WTC11 (cell line): ENCODE measurements around the gene ST3GAL5. TPM values are rescaled to one million over a fixed set of nuclear protein-coding genes. Genes with fewer than 3 reads are reported as not detected.

Experiments used
- ATAC-seq: fragments of 200-7000 bp; cut with Tn5 transposase; 2 replicates; pipeline ENCODE4 v1.10.0; 2021; ENCODE audit warnings: mild to moderate bottlenecking, moderate library complexity
- CTCF ChIA-PET: fragments of 300-600 bp; sonication (Branson Sonifier 250); formaldehyde crosslinking; loops from one replicate; lab custom pipeline; 2021; ENCODE audit warnings: antibody characterized with exemption; lab: Charles Lee
- POLR2A ChIA-PET: fragments of 350-600 bp; sonication (Branson Sonifier 250); formaldehyde crosslinking; loops from one replicate; lab custom pipeline; 2021; ENCODE audit warnings: antibody characterized with exemption; lab: Charles Lee
- DNase-seq: peaks from one replicate; pipeline ENCODE4 v3.0.0; 2021; ENCODE audit warnings: low spot score
- H3K27ac Mint-ChIP-seq: 2 replicates; pipeline ENCODE4 v1.8.0; 2021; ENCODE audit warnings: mixed read lengths
- H3K27me3 Mint-ChIP-seq: 2 replicates; pipeline ENCODE4 v1.8.0; 2021; ENCODE audit warnings: low read depth, mild to moderate bottlenecking, moderate library complexity, mixed read lengths
- H3K36me3 Mint-ChIP-seq: 2 replicates; pipeline ENCODE4 v1.8.0; 2021; ENCODE audit warnings: mixed read lengths
- H3K4me1 Mint-ChIP-seq: 2 replicates; pipeline ENCODE4 v1.8.0; 2022; ENCODE audit warnings: mixed read lengths
- H3K4me3 Mint-ChIP-seq: 2 replicates; pipeline ENCODE4 v1.8.0; 2021; ENCODE audit warnings: mild to moderate bottlenecking, moderate library complexity, mixed read lengths
- H3K9me3 Mint-ChIP-seq: 2 replicates; pipeline ENCODE4 v1.8.0; 2021; ENCODE audit warnings: mixed read lengths
- ATF1 ChIP-seq: sonication (generic); formaldehyde crosslinking; IDR thresholded peaks from 2 replicates; pipeline ENCODE4 v1.8.1; 2023; ENCODE audit warnings: mild to moderate bottlenecking, moderate library complexity, missing genetic modification reagents
- ATF6 ChIP-seq: sonication (generic); formaldehyde crosslinking; IDR thresholded peaks from 2 replicates; pipeline ENCODE4 v1.8.1; 2023; ENCODE audit warnings: mild to moderate bottlenecking, missing genetic modification reagents
- CTCF ChIP-seq: fragments of 200-600 bp; IDR thresholded peaks from 2 replicates; pipeline ENCODE4 v1.8.0; 2022; ENCODE audit warnings: antibody characterized with exemption
- ESRRA ChIP-seq: sonication (generic); formaldehyde crosslinking; IDR thresholded peaks from 2 replicates; pipeline ENCODE4 v1.8.1; 2022; ENCODE audit warnings: mild to moderate bottlenecking, missing genetic modification reagents, borderline replicate concordance
- FOXP4 ChIP-seq: sonication (generic); formaldehyde crosslinking; IDR thresholded peaks from 2 replicates; pipeline ENCODE4 v1.8.0; 2022; ENCODE audit warnings: mild to moderate bottlenecking, missing genetic modification reagents
- GABPB1 ChIP-seq: sonication (generic); formaldehyde crosslinking; IDR thresholded peaks from 2 replicates; pipeline ENCODE4 v1.8.1; 2023; ENCODE audit warnings: mild to moderate bottlenecking, missing genetic modification reagents
- JAZF1 ChIP-seq: fragments of 250-450 bp; sonication (Bioruptor Pico); IDR thresholded peaks from 2 replicates; pipeline ENCODE4 v1.9.0; 2021; ENCODE audit warnings: moderate library complexity, mild to moderate bottlenecking, inconsistent platforms
- MYBL2 ChIP-seq: sonication (generic); formaldehyde crosslinking; IDR thresholded peaks from 2 replicates; pipeline ENCODE4 v1.8.1; 2023; ENCODE audit warnings: mild to moderate bottlenecking, moderate library complexity, missing genetic modification reagents
- NFATC4 ChIP-seq: fragments of 250-450 bp; sonication (Bioruptor Pico); IDR thresholded peaks from 2 replicates; pipeline ENCODE4 v1.9.0; 2021; ENCODE audit warnings: mild to moderate bottlenecking
- NR2C2 ChIP-seq: sonication (generic); formaldehyde crosslinking; IDR thresholded peaks from 2 replicates; pipeline ENCODE4 v1.8.0; 2022; ENCODE audit warnings: mild to moderate bottlenecking, missing genetic modification reagents
- RORB ChIP-seq: fragments of 250-450 bp; sonication (Bioruptor Pico); IDR thresholded peaks from 2 replicates; pipeline ENCODE4 v1.9.0; 2021; ENCODE audit warnings: mild to moderate bottlenecking
- TCF7 ChIP-seq: sonication (generic); formaldehyde crosslinking; IDR thresholded peaks from 2 replicates; pipeline ENCODE4 v1.8.0; 2022; ENCODE audit warnings: mild to moderate bottlenecking, low read depth, missing genetic modification reagents, moderate library complexity
- USF2 ChIP-seq: sonication (generic); formaldehyde crosslinking; IDR thresholded peaks from 2 replicates; pipeline ENCODE4 v1.8.1; 2023; ENCODE audit warnings: mild to moderate bottlenecking, missing genetic modification reagents, moderate library complexity
- ZNF121 ChIP-seq: sonication (generic); formaldehyde crosslinking; IDR thresholded peaks from 2 replicates; pipeline ENCODE4 v1.8.0; 2023; ENCODE audit warnings: missing genetic modification reagents
- ZNF425 ChIP-seq: fragments of 250-450 bp; sonication (Bioruptor Pico); conservative IDR thresholded peaks from 2 replicates; pipeline ENCODE4 v1.9.0; 2021; ENCODE audit warnings: mild to moderate bottlenecking
- ZNF532 ChIP-seq: fragments of 250-450 bp; sonication (Bioruptor Pico); IDR thresholded peaks from 2 replicates; pipeline ENCODE4 v1.9.0; 2021; ENCODE audit warnings: mild to moderate bottlenecking, borderline replicate concordance
- total RNA-seq: library from RNA; stranded (reverse); gene quantifications from 3 replicates; pipeline ENCODE4 v1.2.3, GENCODE V29; 2021

ST3GAL5 gene
- total RNA-seq, 1 experiment from 2014 or later, result 5.9 TPM

GRCh38 chr2:85799215-85799956, 89.4 kb downstream of the ST3GAL5 start:
- CTCF ChIA-PET, result interaction anchor here (0.8 to 1.6 kb wide), 7 partner anchors 14 to 162 kb away, joined by 3 to 10 read pairs (median 4); no protein-coding TSS in a partner anchor
- DNase-seq, result no peak
- ATAC-seq, result no peak

GRCh38 chr2:85797921-85798320, 90.9 kb downstream of the ST3GAL5 start:
- H3K4me1 Mint-ChIP-seq, result no peaks in the 10 kb centered on the region
- no peak overlapping the region for H3K4me3 Mint-ChIP-seq
- TF ChIP-seq ATF6 (CRISPR knock-in tag) (no peak), CTCF (0 out of 2 replicates have a peak, but pooled peaks have one; percentile 13), TCF7 (no peak), ATF1 (no peak)
- TF ChIP-seq, all 79 proteins: peak for 1
- Mint-ChIP-seq H3K9me3 (peaks cover 8% of the 10 kb centered on the region; the same call in 1 of the 2 replicates), H3K27me3 (peaks cover 7% of the 10 kb centered on the region; the same call in 1 of the 2 replicates), H3K36me3 (no peaks in the 10 kb centered on the region), H3K27ac (no peak overlapping the region)
- ChIA-PET POLR2A (no interaction called here), CTCF (interaction anchor here (0.6 to 2.3 kb wide), 17 partner anchors 9 to 196 kb away, joined by 3 to 19 read pairs (median 4); partner anchors contain the start of gene ATOH8)
- ATAC-seq, result peak; percentile 73
- DNase-seq, result no peak

More at GRCh38 chr2:85799215-85799956, 89.4 kb downstream of the ST3GAL5 start:
- no peaks in the 10 kb centered on the region for H3K36me3 Mint-ChIP-seq
- H3K27ac Mint-ChIP-seq, result no peak overlapping the region
- H3K4me3 Mint-ChIP-seq, result no peak overlapping the region
- peaks cover 8% of the 10 kb centered on the region; the same call in 1 of the 2 replicates for H3K9me3 Mint-ChIP-seq
- H3K4me1 Mint-ChIP-seq, result no peaks in the 10 kb centered on the region
- H3K27me3 Mint-ChIP-seq, result peaks cover 7% of the 10 kb centered on the region; the same call in 1 of the 2 replicates
- TF ChIP-seq FOXP4 (CRISPR knock-in tag) (no peak), GABPB1 (CRISPR knock-in tag) (peak; percentile 97)
- POLR2A ChIA-PET, result no interaction called here

GRCh38 chr2:85797263-85797660, 91.5 kb downstream of the ST3GAL5 start:
- no peak overlapping the region for H3K4me3 Mint-ChIP-seq
- ChIA-PET POLR2A (no interaction called here), CTCF (interaction anchor here (0.9 to 2.3 kb wide), 5 partner anchors 23 to 68 kb away, joined by 3 to 13 read pairs (median 4); no protein-coding TSS in a partner anchor)
- no peak for TF ChIP-seq ZNF121 (CRISPR knock-in tag)
- no peak for TF ChIP-seq JAZF1 (CRISPR knock-in tag)
- TF ChIP-seq USF2 (CRISPR knock-in tag), result no peak
- TF ChIP-seq MYBL2 (CRISPR knock-in tag), result no peak
- no peak for TF ChIP-seq RORB (CRISPR knock-in tag)
- no peak for TF ChIP-seq ZNF425
- TF ChIP-seq ZNF532 (CRISPR knock-in tag), result no peak
- no peak for TF ChIP-seq NFATC4 (CRISPR knock-in tag)
- TF ChIP-seq ESRRA (CRISPR knock-in tag), result no peak
- TF ChIP-seq NR2C2 (CRISPR knock-in tag), result no peak

More at GRCh38 chr2:85797263-85797660, 91.5 kb downstream of the ST3GAL5 start:
- ATAC-seq, result no peak
- DNase-seq, result no peak
- H3K27me3 Mint-ChIP-seq, result peaks cover 7% of the 10 kb centered on the region; the same call in 1 of the 2 replicates
- H3K9me3 Mint-ChIP-seq, result peaks cover 8% of the 10 kb centered on the region; the same call in 1 of the 2 replicates
- no peaks in the 10 kb centered on the region for H3K4me1 Mint-ChIP-seq
- no peak overlapping the region for H3K27ac Mint-ChIP-seq
- H3K36me3 Mint-ChIP-seq, result no peaks in the 10 kb centered on the region
